Measurements from ENCODE around the gene IQCC.

IQCC gene

GRCh38 chr1:32195972-32196823 is 9.3 kb upstream of the IQCC start:
- DNase-seq: no peak

- no peak for DNase-seq
Observed at GRCh38 chr1:32197074-32197473, 8.4 kb upstream of the IQCC start.

- DNase-seq: peak; percentile 13
Observed at GRCh38 chr1:32197837-32198236, 7.6 kb upstream of the IQCC start.

- no peak for DNase-seq
Observed at GRCh38 chr1:32198237-32199042, 7.0 kb upstream of the IQCC start.

- DNase-seq: no peak
Observed at GRCh38 chr1:32199043-32199716, 6.3 kb upstream of the IQCC start.

- DNase-seq: peak; percentile 57
Observed at GRCh38 chr1:32199717-32200072, 5.8 kb upstream of the IQCC start.

GRCh38 chr1:32200226-32201010 is 5.1 kb upstream of the IQCC start, which contains the start of gene CCDC28B:
Gene CCDC28B, plus strand, starts transcription at chr1:32200595. Its CDS starts 1,341 bp downstream, at chr1:32201936.
- peak; percentile 75 for DNase-seq

GRCh38 chr1:32201011-32201855 is 4.2 kb upstream of the IQCC start:
- peak; percentile 58 for DNase-seq

GRCh38 chr1:32204943-32205361 is 519 bp upstream of the IQCC start:
- DNase-seq: peak; percentile 58

- DNase-seq: no peak
Observed at GRCh38 chr1:32208469-32208868, 3.0 kb downstream of the IQCC start.

GRCh38 chr1:32208891-32209328 is 3.4 kb downstream of the IQCC start, which contains the start of gene DCDC2B:
Gene DCDC2B, plus strand, starts transcription at chr1:32209089. Its CDS starts 5 bp downstream, at chr1:32209094.
- peak; percentile 90 for DNase-seq

- DNase-seq: peak; percentile 67
Observed at GRCh38 chr1:32215629-32216480, 10.4 kb downstream of the IQCC start.

- DNase-seq: no peak
Observed at GRCh38 chr1:32216566-32216965, 11.1 kb downstream of the IQCC start.

- no peak for DNase-seq
Observed at GRCh38 chr1:32219022-32219421, 13.6 kb downstream of the IQCC start.

- DNase-seq: no peak
Observed at GRCh38 chr1:32220746-32221580, 15.5 kb downstream of the IQCC start.

- no peak for DNase-seq
Observed at GRCh38 chr1:32221581-32221979, 16.1 kb downstream of the IQCC start.

GRCh38 chr1:32221980-32222755 is 16.7 kb downstream of the IQCC start, which contains the start of the genes EIF3I and TMEM234:
Gene EIF3I, plus strand, starts transcription at chr1:32222407. Its CDS starts 35 bp downstream, at chr1:32222442.
Gene TMEM234, minus strand, starts transcription at chr1:32222353. Its CDS starts 31 bp downstream, at chr1:32222322.
- peak; percentile 91 for DNase-seq

GRCh38 chr1:32223683-32224082 is 18.2 kb downstream of the IQCC start:
- no peak for DNase-seq

Data from NCI-H69 (cell line).